HepG2 (cell line): Measurements from ENCODE around the gene SLC16A3. TPM values are rescaled to one million over a fixed set of nuclear protein-coding genes. Genes with fewer than 3 reads are reported as not detected.

Experiments
- ATF1 ChIP-seq: IDR thresholded peaks from 2 replicates; pipeline ENCODE4 v1.6.1; 2016; ENCODE audit warnings: mild to moderate bottlenecking, control low read depth
- ATF7-NPFF ChIP-seq: sonication (generic); formaldehyde crosslinking; IDR thresholded peaks from 2 replicates; pipeline ENCODE4 v1.8.1; 2023; ENCODE audit warnings: mild to moderate bottlenecking, low read depth, missing genetic modification reagents, moderate library complexity
- CENPBD1 ChIP-seq: sonication (generic); formaldehyde crosslinking; IDR thresholded peaks from 2 replicates; pipeline ENCODE4 v1.8.0; 2022; ENCODE audit warnings: missing genetic modification reagents, low read depth, mild to moderate bottlenecking, borderline replicate concordance
- GLMP ChIP-seq: sonication (generic); formaldehyde crosslinking; IDR thresholded peaks from 2 replicates; pipeline ENCODE4 v1.9.0; 2021; ENCODE audit warnings: missing genetic modification reagents, mild to moderate bottlenecking, borderline replicate concordance
- GPBP1L1 ChIP-seq: sonication (generic); formaldehyde crosslinking; IDR thresholded peaks from 2 replicates; pipeline ENCODE4 v1.5.0; 2020; ENCODE audit warnings: mild to moderate bottlenecking, missing genetic modification reagents
- HBP1 ChIP-seq: IDR thresholded peaks from 2 replicates; pipeline ENCODE4 v1.6.1; 2016; ENCODE audit warnings: low read depth, control low read depth
- HNF4A ChIP-seq: sonication (generic); formaldehyde crosslinking; IDR thresholded peaks from 2 replicates; pipeline ENCODE4 v1.4.0; 2020; ENCODE audit warnings: missing genetic modification reagents
- KDM3A ChIP-seq: IDR thresholded peaks from 2 replicates; pipeline ENCODE4 v1.6.1; 2018; ENCODE audit warnings: low read depth, missing compliant biosample characterization
- PREB ChIP-seq: sonication (generic); formaldehyde crosslinking; IDR thresholded peaks from 2 replicates; pipeline ENCODE4 v1.4.0; 2020; ENCODE audit warnings: missing genetic modification reagents
- TBX3 ChIP-seq: fragments of 450-650 bp; IDR thresholded peaks from 2 replicates; pipeline ENCODE4 v1.6.1; 2017; ENCODE audit warnings: antibody characterized with exemption, mild to moderate bottlenecking, inconsistent platforms, borderline replicate concordance
- TEF ChIP-seq: sonication (generic); formaldehyde crosslinking; IDR thresholded peaks from 2 replicates; pipeline ENCODE4 v1.5.0; 2020; ENCODE audit warnings: missing genetic modification reagents
- ZBTB44 ChIP-seq: sonication (generic); formaldehyde crosslinking; IDR thresholded peaks from 2 replicates; pipeline ENCODE4 v1.4.0; 2020; ENCODE audit warnings: missing genetic modification reagents
- ZFP41 ChIP-seq: sonication (generic); formaldehyde crosslinking; IDR thresholded peaks from 2 replicates; pipeline ENCODE4 v1.4.0; 2020; ENCODE audit warnings: mild to moderate bottlenecking, missing genetic modification reagents, borderline replicate concordance
- ZNF12 ChIP-seq: sonication (generic); formaldehyde crosslinking; IDR thresholded peaks from 2 replicates; pipeline ENCODE4 v1.5.0; 2020; ENCODE audit warnings: missing genetic modification reagents
- ZNF44 ChIP-seq: sonication (generic); formaldehyde crosslinking; IDR thresholded peaks from 2 replicates; pipeline ENCODE4 v1.5.1; 2020; ENCODE audit warnings: mild to moderate bottlenecking, missing genetic modification reagents
- ZNF557 ChIP-seq: sonication (generic); formaldehyde crosslinking; IDR thresholded peaks from 2 replicates; pipeline ENCODE4 v1.4.0; 2020; ENCODE audit warnings: missing genetic modification reagents
- ZNF567 ChIP-seq: sonication (generic); formaldehyde crosslinking; IDR thresholded peaks from 2 replicates; pipeline ENCODE4 v1.8.1; 2023; ENCODE audit warnings: mild to moderate bottlenecking, missing genetic modification reagents, borderline replicate concordance
- ZNF570 ChIP-seq: sonication (generic); formaldehyde crosslinking; IDR thresholded peaks from 2 replicates; pipeline ENCODE4 v1.4.0; 2020; ENCODE audit warnings: mild to moderate bottlenecking, missing genetic modification reagents, borderline replicate concordance
- ZNF691 ChIP-seq: sonication (generic); formaldehyde crosslinking; IDR thresholded peaks from 2 replicates; pipeline ENCODE4 v1.4.0; 2020; ENCODE audit warnings: missing genetic modification reagents, low read depth, mild to moderate bottlenecking, borderline replicate concordance
- polyA plus RNA-seq, 8 experiments: library from polyadenylated mRNA; depleted of rRNA in 3 of 8; stranded (reverse) in 7 of 8; unstranded in 1 of 8; fragments of >200 nt; fragmentation: Illumina TruSeq in 4 of 8; extraction: Trizol in 4 of 8; gene quantifications; 2 replicates each; pipeline versions ENCODE4 v1.2.1 to v1.2.3, GENCODE V29; 2011 to 2016; ENCODE audit warnings: low read depth in 4 of 8, missing spikeins in 1 of 8, mixed read lengths in 1 of 8; ENCODE audit not compliant: insufficient read depth in 1 of 8
- total RNA-seq, 5 experiments: library from RNA; depleted of rRNA; stranded (reverse); fragments of >200 nt; fragmentation: Illumina TruSeq; extraction: Trizol; gene quantifications; 2 replicates each; pipeline ENCODE4 v1.2.3, GENCODE V29; 2016; ENCODE audit warnings: low read depth in 1 of 5

Gene SLC16A3
- total and polyA plus RNA-seq, 2 of the 13 experiments (the other 11 are each of a cell fraction or from before 2014, with no cell fraction given) = 242 to 349 TPM

GRCh38 chr17:82217530-82218204 is 11.2 kb upstream of the SLC16A3 start (continued):
- peak; percentile 79; the same call in 1 of the 2 replicates for TF ChIP-seq ZBTB44 (CRISPR knock-in tag)
- TF ChIP-seq ZNF691 (CRISPR knock-in tag) = peak; percentile 71
- 0 out of 2 replicates have a peak, but pooled peaks have one; percentile 47 for TF ChIP-seq ZFP41 (CRISPR knock-in tag)
- 0 out of 2 replicates have a peak, but pooled peaks have one; percentile 71 for TF ChIP-seq KDM3A (CRISPR knock-in tag)
- no peak for TF ChIP-seq ZNF567 (CRISPR knock-in tag)
- TF ChIP-seq TEF = no peak; the same call in 1 of the 2 replicates
- 0 out of 2 replicates have a peak, but pooled peaks have one; percentile 57 for TF ChIP-seq HBP1 (CRISPR knock-in tag)
- TF ChIP-seq PREB = no peak
- TF ChIP-seq TBX3 = no peak
- no peak for TF ChIP-seq GLMP (CRISPR knock-in tag)
- TF ChIP-seq CENPBD1 (CRISPR knock-in tag) = no peak
- TF ChIP-seq ATF1 = no peak
- no peak for TF ChIP-seq GPBP1L1 (CRISPR knock-in tag)
- no peak for TF ChIP-seq ZNF557
- TF ChIP-seq ZNF12 = no peak; the same call in none of the 2 replicates
- TF ChIP-seq ZNF570 (CRISPR knock-in tag) = no peak; the same call in 1 of the 2 replicates
- TF ChIP-seq ZNF44 (CRISPR knock-in tag) = no peak
- TF ChIP-seq HNF4A (CRISPR knock-in tag) = no peak
- no peak; the same call in none of the 2 replicates for TF ChIP-seq ATF7-NPFF (CRISPR knock-in tag)
